Adipose tissue (tissue), 3 donors: Measurements from ENCODE around the gene ADARB2. TPM values are rescaled to one million over a fixed set of nuclear protein-coding genes. Genes with fewer than 3 reads are reported as not detected.

ENCODE experiments used
- H3K27ac ChIP-seq: one replicate; pipeline ENCODE4 v1.5.1; 2013; ENCODE audit warnings: low read depth, low read length
- WGBS, 3 donors: extraction: QIAGEN DNeasy Blood & Tissue Kit; methylation state at CpG; one replicate each; pipeline ENCODE4 v1.1.7; 2013; 5-methylcytosine and 5-hydroxymethylcytosine counted together
- polyA plus RNA-seq, 3 donors: library from polyadenylated mRNA; stranded (reverse); fragments of 200-250 nt; gene quantifications; one replicate each; pipeline ENCODE4 v1.2.3, GENCODE V29; 2013
- donor health status: healthy with polysubstance abuse.
- donor health status: Bipolar disorder and iron deficiency.
- donor health status: healthy.

Gene ADARB2
- polyA plus RNA-seq, 3 donors = 0.31 to 1.9 (median 0.56) TPM

- H3K27ac ChIP-seq = no peak overlapping the region
- 62 to 66% (median 65%) methylated on average over 20 of the region's 20 CpGs for WGBS, 3 donors
Measured at GRCh38 chr10:1153805-1154351, 583.4 kb downstream of the ADARB2 start.

DNA sequence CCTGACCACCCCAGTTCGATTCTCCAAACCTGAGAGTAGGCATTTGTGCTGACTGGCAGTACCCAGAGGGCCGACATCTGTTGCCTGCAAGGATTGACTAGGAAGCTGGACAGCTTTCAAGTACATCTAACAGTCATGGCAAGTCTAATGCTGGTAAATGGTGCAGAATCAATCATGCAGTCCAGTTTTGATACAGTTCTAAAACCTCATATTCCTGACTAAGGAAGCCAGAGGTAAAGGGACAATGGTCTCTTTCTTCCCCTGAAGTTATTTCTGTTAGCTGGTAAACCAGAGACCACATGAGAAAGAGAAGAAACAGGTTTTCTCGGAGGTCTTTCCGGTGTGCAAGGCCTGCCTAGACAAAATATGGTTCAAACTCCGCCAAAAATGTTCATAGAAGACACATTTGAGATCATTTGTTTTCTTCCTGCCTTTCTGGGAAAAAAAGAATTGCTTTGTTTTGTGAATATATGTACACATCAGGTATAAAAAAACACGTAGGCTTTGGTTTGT lies 584.0 kb downstream of the ADARB2 start:
- WGBS, 3 donors = 75 to 84% (median 83%) methylated on average over 6 of the region's 6 CpGs
- no peak overlapping the region for H3K27ac ChIP-seq

DNA sequence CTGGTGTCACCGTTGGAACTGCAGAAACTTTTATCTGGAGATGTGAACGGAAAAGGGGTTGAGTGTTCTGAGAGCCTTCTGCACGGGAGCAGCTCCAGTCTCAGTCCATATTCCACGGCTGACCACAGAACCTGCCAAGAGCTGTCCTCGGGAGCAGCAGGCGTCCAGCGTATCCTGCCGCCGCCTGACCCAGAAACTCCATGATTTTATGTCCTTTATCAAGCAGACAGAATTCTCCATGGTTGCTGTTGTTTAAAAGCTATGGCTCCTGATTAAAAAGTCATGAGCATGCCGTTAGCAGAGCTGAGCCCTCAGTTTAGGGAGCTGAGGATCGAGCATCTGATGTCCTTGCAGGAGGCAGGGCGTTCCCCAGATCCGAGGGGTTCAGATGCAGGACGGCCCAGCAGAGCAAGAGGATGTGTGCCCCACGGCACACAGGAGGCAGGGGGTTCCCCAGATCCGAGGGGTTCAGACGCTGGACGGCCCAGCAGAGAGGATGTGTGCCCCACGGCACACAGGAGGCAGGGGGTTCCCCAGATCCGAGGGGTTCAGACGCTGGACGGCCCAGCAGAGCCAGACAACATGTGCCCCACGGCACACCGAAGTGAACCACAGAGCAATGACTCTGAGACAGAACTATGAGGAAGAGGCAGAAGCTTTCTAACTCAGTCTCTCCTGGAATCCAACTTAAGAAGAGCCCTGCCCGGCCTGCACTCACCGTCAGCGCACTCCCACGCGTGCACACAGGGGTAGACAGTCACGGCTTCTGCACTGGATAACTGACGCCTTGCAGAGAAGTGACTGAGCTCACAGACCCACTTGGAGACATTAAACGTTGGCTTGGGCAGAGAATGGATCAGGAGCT lies 584.7 kb downstream of the ADARB2 start:
- 85 to 89% (median 87%) methylated on average over 32 of the region's 32 CpGs for WGBS, 3 donors

GRCh38 chr10:1151076-1152033 lies 586.0 kb downstream of the ADARB2 start:
- 71 to 83% (median 82%) methylated on average over 15 of the region's 15 CpGs for WGBS, 3 donors
- no peak overlapping the region for H3K27ac ChIP-seq

More for the DNA sequence above, 584.7 kb downstream of the ADARB2 start:
- no peak overlapping the region for H3K27ac ChIP-seq

- no peak overlapping the region for H3K27ac ChIP-seq
- 86 to 91% (median 86%) methylated on average over 13 of the region's 13 CpGs for WGBS, 3 donors
Measured at GRCh38 chr10:1150638-1150955, 586.7 kb downstream of the ADARB2 start.

DNA sequence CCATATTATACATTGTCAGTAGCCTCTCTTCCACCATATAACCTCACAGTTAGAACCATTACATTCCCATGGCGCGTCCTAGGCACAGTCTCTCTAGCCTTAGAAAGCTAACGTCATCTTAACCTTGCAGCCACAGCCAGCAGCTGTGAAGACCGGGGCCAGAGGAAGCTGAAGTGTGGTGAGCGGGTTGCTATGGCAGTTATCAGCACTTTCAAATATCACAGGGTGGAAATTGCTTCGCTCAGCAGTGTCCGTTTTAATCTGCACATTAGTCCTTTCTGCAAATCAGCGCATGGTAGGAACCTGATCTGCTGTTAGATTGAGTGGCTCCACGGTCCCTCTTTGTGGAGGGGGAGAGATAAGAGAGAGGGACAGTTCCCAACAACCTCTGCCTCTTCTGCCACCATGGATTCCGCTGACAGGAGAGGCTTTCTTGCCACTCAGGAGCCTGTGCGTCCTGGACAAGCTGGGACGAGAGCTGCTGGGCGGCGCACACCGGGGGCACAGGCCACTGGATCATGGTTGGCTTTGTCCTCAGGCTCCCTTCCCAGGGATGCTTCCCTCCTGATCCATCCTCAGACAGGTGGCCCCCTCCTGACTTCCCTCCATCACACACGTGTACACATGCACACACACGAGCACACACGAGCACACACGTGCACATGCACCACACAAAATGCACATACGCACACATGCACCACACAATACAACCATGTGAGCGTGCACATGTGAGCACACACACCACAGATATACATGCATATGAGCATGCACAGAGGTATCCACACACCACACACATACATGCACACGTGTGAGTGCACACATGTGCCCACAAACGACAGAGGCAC lies 587.3 kb downstream of the ADARB2 start:
- WGBS, 3 donors = 52 to 65% (median 58%) methylated on average over 23 of the region's 23 CpGs

GRCh38 chr10:1148855-1149605 lies 588.3 kb downstream of the ADARB2 start:
- 87 to 94% (median 90%) methylated on average over 17 of the region's 17 CpGs for WGBS, 3 donors
- no peak overlapping the region for H3K27ac ChIP-seq

More for the DNA sequence above, 587.3 kb downstream of the ADARB2 start:
- H3K27ac ChIP-seq = no peak overlapping the region

DNA sequence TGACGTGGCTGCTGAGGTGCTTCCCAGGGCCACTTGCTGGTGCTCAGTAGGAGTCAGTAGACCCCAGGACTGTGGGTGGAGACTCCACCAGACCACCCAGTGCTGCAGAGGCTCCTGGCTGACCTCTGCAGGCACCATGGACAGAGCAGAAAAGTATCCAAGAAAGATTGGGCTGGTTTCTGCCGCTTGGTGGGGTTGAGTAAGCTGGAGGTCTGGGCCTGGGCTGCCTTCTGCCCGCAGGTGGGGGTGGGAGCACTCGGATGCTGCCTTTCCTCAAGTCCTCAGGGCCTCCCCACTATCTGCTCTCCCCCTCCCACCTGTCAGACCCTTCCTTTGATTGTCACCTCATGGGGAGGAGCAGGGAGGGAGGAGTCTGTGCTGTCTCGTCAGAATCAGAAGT lies 589.5 kb downstream of the ADARB2 start:
- WGBS, 3 donors = 59 to 79% (median 71%) methylated on average over 5 of the region's 5 CpGs
- H3K27ac ChIP-seq = no peak overlapping the region

GRCh38 chr10:1142596-1142995 lies 594.7 kb downstream of the ADARB2 start:
- no peak overlapping the region for H3K27ac ChIP-seq
- WGBS, 3 donors = 56 to 59% (median 57%) methylated on average over 3 of the region's 3 CpGs

DNA sequence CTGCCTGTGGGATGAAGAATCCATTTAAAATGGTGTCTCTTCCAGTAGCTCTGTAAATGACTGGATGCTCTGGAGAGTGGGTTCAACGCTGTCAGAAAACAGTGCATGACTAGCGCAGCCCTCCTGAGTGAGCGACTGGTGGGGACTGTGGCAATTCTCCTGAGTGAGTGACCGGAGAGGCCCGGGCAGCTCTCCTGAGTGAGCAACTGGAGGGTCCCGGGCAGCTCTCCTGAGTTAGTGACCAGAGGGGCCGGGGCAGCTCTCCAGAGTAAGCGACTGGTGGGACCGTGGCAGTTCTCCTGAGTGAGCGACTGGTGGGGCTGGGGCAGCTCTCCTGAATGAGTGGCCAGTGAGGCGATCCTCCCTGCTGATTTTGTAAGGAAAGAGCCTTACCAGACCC lies 595.6 kb downstream of the ADARB2 start:
- WGBS, 3 donors = 88 to 95% (median 94%) methylated on average over 11 of the region's 11 CpGs
- H3K27ac ChIP-seq = no peak overlapping the region

DNA sequence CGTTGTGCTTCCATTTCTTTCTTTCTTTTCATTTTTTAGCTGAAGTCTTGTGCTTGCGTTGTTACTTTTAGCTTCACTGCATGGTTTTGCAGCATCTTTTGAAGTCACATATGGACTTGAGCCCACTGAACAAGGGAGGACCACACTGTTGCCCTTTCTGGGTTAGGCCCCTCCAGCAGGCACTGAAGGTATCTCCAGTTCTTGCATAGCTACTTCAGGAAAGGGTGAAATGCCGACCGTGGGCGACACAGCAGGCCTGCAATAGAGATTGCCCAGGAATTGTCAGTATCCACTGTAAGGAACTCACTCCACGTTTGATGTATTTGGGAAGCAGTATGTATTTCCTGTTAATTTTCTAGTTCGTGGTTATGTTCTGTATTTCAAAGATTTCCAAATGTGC lies 596.1 kb downstream of the ADARB2 start:
- 53 to 68% (median 59%) methylated on average over 7 of the region's 7 CpGs for WGBS, 3 donors
- no peak overlapping the region for H3K27ac ChIP-seq

- 77 to 86% (median 81%) methylated on average over 1 of the region's 1 CpG for WGBS, 3 donors
- no peak overlapping the region for H3K27ac ChIP-seq
Measured at GRCh38 chr10:1138529-1138928, 598.8 kb downstream of the ADARB2 start.

GRCh38 chr10:1137499-1138163 lies 599.7 kb downstream of the ADARB2 start:
- WGBS, 3 donors = 73 to 89% (median 85%) methylated on average over 10 of the region's 10 CpGs

DNA sequence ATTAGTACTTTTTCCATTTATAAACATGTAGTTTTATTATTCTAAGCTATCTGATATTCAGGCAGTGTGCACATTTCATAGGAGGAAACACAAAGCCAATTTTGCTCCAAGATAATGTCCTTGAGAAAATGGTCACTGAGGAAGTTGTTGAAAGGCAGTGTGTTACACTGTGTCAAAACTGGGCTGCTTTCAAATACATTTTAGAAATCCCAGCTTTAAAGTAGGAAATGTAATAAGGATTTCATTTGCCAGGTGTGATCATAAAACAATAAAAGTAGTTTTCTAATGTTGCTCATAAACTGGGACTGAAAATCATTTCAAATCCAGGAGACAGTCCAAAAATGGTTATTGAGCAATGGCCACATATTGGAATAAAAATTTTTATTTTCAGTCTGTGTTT lies 601.1 kb downstream of the ADARB2 start:
- H3K27ac ChIP-seq = no peak overlapping the region

More at GRCh38 chr10:1137499-1138163, 599.7 kb downstream of the ADARB2 start:
- H3K27ac ChIP-seq = no peak overlapping the region

GRCh38 chr10:1134156-1134555 lies 603.2 kb downstream of the ADARB2 start:
- WGBS, 3 donors = 60 to 82% (median 71%) methylated on average over 2 of the region's 2 CpGs
- no peak overlapping the region for H3K27ac ChIP-seq

GRCh38 chr10:1133495-1134045 lies 603.8 kb downstream of the ADARB2 start:
- H3K27ac ChIP-seq = no peak overlapping the region
- WGBS, 3 donors = 95 to 98% (median 96%) methylated on average over 3 of the region's 3 CpGs
